ENCODE results near the gene COL13A1.

The COL13A1 gene

DNA sequence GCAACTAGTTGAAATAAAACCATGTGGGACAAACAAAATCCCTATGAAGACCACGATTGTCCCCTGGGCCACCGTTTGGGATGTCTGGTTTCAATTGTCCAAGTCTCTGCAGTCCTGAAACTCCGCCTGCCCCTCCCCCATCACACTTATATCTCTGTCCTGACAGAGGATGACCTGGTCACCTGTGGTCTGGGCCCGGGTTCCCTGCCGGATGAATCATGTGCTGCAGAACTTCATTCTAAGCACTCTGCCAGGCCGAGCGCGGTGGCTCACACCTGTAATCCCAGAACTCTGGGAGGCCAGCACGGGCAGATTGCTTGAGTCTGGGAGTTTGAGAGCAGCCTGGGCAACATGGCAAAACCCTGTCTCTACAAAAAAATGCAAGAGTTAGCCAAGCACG lies 91.1 kb downstream of the COL13A1 start:
- Histone ChIP-seq H3K27me3 (ENCODE audit: low read depth, low read length) (no peaks in the 10 kb centered on the region), H3K4me1 (ENCODE audit: control insufficient read depth in 1 of 2, insufficient read depth in 2 of 2, low read length in 2 of 2) (no peaks in the 10 kb centered on the region), H3K27ac (ENCODE audit: low read length) (no peak overlapping the region)

DNA sequence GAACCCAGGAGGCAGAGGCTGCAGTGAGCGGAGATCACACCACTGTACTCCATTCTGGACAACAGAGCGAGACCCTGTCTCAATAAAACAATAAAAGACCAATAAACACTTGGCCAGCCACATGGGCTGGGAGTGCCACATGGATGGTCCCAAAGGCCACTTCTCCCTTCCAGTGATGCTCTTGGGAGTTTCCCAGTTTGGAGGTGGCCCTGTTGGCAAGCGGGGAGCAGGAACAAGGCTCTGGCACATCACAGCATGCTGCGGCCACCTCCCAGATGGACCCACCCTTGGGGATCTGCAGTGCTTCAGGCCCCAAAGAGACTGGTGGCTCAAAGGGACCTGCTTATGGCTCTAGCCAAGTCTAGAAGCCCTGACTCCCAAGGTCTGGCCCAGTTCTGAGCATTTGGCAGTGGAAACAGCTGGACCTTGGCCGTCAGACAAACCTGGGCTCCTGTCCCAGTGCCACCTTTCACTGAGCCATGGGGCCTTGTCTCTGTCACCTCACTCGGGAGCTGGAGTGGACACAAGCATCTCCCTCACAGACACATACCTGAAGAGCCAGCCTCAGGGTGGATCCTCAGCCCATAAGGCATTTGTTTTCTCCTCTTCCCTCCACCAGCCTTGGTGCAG lies 91.7 kb downstream of the COL13A1 start:
- H3K4me1 ChIP-seq (ENCODE audit: control insufficient read depth in 1 of 2, insufficient read depth in 2 of 2, low read length in 2 of 2): no peaks in the 10 kb centered on the region
- no peaks in the 10 kb centered on the region for H3K36me3 ChIP-seq (ENCODE audit: control insufficient read depth in 1 of 2, insufficient read depth in 2 of 2, low read length in 2 of 2)
- no peak overlapping the region for H3K4me3 ChIP-seq (ENCODE audit: low read depth in 1 of 2, low read length in 2 of 2)
- no peak overlapping the region for H3K27ac ChIP-seq (ENCODE audit: low read length)
- H3K27me3 ChIP-seq (ENCODE audit: low read depth, low read length): no peaks in the 10 kb centered on the region
- H3K9me3 ChIP-seq (ENCODE audit: control insufficient read depth in 1 of 2, low read length in 2 of 2): no peaks in the 10 kb centered on the region

More for the DNA sequence above, 91.1 kb downstream of the COL13A1 start:
- H3K4me3 ChIP-seq (ENCODE audit: low read depth in 1 of 2, low read length in 2 of 2): no peak overlapping the region
- H3K9me3 ChIP-seq (ENCODE audit: control insufficient read depth in 1 of 2, low read length in 2 of 2): no peaks in the 10 kb centered on the region
- H3K36me3 ChIP-seq (ENCODE audit: control insufficient read depth in 1 of 2, insufficient read depth in 2 of 2, low read length in 2 of 2): no peaks in the 10 kb centered on the region

DNA sequence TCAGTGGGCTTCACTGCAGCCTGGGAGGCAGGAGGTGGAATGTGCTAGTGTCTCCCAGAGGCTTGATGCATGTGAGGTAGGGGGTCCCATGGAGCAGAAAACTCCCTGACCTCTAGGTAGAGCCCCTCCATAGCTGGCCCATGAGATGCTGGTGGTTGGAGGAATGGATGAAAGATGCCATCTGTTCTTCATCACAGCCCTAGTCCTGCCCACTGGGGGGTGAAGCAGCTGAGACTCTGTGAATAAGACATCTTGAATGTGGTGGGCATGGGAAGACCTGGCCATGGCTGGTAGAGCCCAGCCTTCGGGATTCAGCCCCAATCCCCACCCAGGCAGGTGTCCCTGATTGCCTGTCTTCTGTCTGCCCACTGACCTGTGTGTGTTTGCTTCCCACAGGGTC lies 92.5 kb downstream of the COL13A1 start:
- no peak overlapping the region for H3K4me3 ChIP-seq (ENCODE audit: low read depth in 1 of 2, low read length in 2 of 2)
- no peaks in the 10 kb centered on the region for H3K36me3 ChIP-seq (ENCODE audit: control insufficient read depth in 1 of 2, insufficient read depth in 2 of 2, low read length in 2 of 2)
- H3K27ac ChIP-seq (ENCODE audit: low read length): no peak overlapping the region
- no peaks in the 10 kb centered on the region for H3K27me3 ChIP-seq (ENCODE audit: low read depth, low read length)
- no peaks in the 10 kb centered on the region for H3K4me1 ChIP-seq (ENCODE audit: control insufficient read depth in 1 of 2, insufficient read depth in 2 of 2, low read length in 2 of 2)
- no peaks in the 10 kb centered on the region for H3K9me3 ChIP-seq (ENCODE audit: control insufficient read depth in 1 of 2, low read length in 2 of 2)

DNA sequence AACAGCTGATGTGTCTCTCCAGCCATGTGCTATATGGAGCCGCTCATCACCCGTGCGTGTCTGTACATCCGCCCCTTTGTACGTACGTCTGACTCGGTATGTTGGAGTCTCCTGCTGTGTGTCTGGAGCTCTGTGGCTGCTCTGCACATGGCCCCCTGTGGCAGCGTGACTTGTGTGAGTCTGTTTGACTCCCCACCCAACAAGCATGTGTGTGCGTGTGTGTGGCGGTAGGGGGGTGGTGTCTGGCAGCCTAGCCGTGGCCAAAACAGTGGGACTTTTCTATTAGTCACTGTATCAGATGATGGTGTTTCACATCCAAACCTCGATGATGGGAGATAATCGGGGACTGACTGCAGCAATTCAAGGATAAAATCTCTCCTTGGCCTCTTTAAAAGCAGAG lies 94.1 kb downstream of the COL13A1 start:
- no peaks in the 10 kb centered on the region for H3K9me3 ChIP-seq (ENCODE audit: control insufficient read depth in 1 of 2, low read length in 2 of 2)
- no peak overlapping the region for H3K4me3 ChIP-seq (ENCODE audit: low read depth in 1 of 2, low read length in 2 of 2)
- no peak overlapping the region for H3K27ac ChIP-seq (ENCODE audit: low read length)
- H3K27me3 ChIP-seq (ENCODE audit: low read depth, low read length): no peaks in the 10 kb centered on the region
- no peaks in the 10 kb centered on the region for H3K36me3 ChIP-seq (ENCODE audit: control insufficient read depth in 1 of 2, insufficient read depth in 2 of 2, low read length in 2 of 2)
- H3K4me1 ChIP-seq (ENCODE audit: control insufficient read depth in 1 of 2, insufficient read depth in 2 of 2, low read length in 2 of 2): no peaks in the 10 kb centered on the region

DNA sequence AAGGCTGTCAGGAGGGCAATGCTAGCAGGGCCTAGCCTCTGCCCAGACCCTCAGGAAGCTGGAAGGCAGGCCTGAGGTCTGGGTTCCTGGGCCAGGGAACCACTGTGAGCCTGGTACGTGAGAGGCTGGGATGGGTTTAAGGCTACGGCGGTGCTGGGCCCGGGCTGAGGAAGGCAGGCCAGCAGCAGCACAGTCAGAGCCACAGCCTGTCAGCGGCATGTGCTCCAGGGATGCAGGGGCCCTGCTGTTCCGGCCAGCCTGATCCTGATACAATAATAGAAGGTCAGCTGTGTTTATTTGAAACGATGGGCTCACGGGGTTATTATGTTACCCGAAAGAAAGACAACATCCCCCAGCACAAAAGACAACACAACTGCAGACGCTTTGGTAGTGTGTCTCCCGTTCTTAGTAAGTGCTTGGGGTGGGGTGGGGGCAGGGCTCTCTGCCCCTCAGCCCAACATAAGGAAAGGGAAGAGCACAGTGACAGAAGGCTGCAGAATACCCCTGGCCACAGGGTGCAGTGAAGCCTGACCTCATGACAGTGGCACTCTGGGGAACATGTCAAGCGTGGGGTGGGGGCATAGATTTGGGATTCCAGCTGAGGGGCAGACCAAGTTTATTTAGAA lies 95.0 kb downstream of the COL13A1 start:
- H3K4me3 ChIP-seq (ENCODE audit: low read depth in 1 of 2, low read length in 2 of 2): no peak overlapping the region
- no peaks in the 10 kb centered on the region for H3K27me3 ChIP-seq (ENCODE audit: low read depth, low read length)
- no peak overlapping the region for H3K27ac ChIP-seq (ENCODE audit: low read length)
- no peaks in the 10 kb centered on the region for H3K9me3 ChIP-seq (ENCODE audit: control insufficient read depth in 1 of 2, low read length in 2 of 2)
- no peaks in the 10 kb centered on the region for H3K36me3 ChIP-seq (ENCODE audit: control insufficient read depth in 1 of 2, insufficient read depth in 2 of 2, low read length in 2 of 2)
- H3K4me1 ChIP-seq (ENCODE audit: control insufficient read depth in 1 of 2, insufficient read depth in 2 of 2, low read length in 2 of 2): peaks cover 0 to 5% of the 10 kb centered on the region in 2 donors

DNA sequence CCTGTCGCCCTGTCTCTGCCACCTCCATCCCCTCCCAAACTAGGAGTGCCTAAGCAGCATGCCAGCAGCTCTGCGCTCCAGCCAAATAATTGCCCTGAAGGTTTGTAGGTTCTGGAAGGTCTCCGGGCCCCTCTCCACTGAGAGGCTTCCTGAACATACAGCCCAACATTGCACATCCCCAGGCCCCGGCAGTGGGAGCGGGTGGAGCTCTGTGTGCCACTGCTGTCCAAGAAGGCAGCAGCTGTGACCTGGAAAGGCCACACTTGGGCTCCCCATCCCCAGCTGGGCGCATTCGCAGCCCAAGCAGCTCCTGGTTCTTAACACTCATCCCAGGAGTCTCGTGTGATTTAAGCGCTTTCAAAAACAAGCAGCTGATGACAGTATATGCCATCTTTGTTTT lies 95.7 kb downstream of the COL13A1 start:
- Histone ChIP-seq H3K27ac (ENCODE audit: low read length) (no peak overlapping the region), H3K4me3 (ENCODE audit: low read depth in 1 of 2, low read length in 2 of 2) (no peak overlapping the region), H3K36me3 (ENCODE audit: control insufficient read depth in 1 of 2, insufficient read depth in 2 of 2, low read length in 2 of 2) (no peaks in the 10 kb centered on the region), H3K9me3 (ENCODE audit: control insufficient read depth in 1 of 2, low read length in 2 of 2) (no peaks in the 10 kb centered on the region), H3K4me1 (ENCODE audit: control insufficient read depth in 1 of 2, insufficient read depth in 2 of 2, low read length in 2 of 2) (peaks cover 0 to 8% of the 10 kb centered on the region in 2 donors), H3K27me3 (ENCODE audit: low read depth, low read length) (no peaks in the 10 kb centered on the region)

DNA sequence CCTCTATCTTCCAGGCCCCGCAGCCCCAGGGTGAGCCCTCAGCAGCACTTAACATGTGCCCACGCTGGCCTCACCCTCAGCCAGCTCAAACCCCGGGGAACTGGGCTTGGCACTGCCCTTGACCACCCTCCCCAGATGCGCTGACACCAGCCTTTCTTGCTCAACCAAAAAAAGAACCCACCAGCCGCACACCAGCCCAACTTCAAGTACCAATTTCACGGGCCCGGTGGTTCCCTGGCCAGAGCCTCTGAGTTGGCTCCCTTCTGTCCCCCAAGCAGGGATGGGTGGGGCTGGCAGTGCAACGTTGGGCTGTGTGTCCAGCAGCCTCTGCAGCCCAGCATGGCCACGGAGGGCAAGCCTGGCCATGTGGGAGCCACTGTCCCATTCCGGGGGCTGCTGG lies 96.3 kb downstream of the COL13A1 start:
- Histone ChIP-seq H3K27ac (ENCODE audit: low read length) (no peak overlapping the region), H3K9me3 (ENCODE audit: control insufficient read depth in 1 of 2, low read length in 2 of 2) (no peaks in the 10 kb centered on the region)

DNA sequence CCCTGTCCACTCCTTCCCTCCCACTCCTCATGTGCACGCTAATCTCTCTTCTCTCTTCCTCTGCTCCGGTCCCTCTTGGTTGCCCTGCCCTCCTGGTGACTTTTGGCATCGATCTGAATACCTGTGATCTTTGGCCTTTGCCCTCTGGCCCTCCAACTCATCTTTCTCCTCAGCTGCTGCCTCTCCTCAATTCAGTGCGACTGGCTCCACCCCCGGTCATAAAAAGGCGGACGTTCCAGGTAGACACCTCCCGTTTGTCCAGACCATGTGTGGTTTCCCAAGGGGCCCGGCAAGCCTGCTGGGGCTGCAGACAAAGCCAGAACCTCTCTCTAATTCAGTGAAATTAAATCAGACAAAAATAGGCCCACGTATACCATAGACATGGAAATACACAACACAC lies 96.8 kb downstream of the COL13A1 start:
- no peaks in the 10 kb centered on the region for H3K36me3 ChIP-seq (ENCODE audit: control insufficient read depth in 1 of 2, insufficient read depth in 2 of 2, low read length in 2 of 2)
- H3K4me3 ChIP-seq (ENCODE audit: low read depth in 1 of 2, low read length in 2 of 2): no peak overlapping the region
- H3K27me3 ChIP-seq (ENCODE audit: low read depth, low read length): no peaks in the 10 kb centered on the region
- no peak overlapping the region for H3K27ac ChIP-seq (ENCODE audit: low read length)
- peaks cover 0 to 8% of the 10 kb centered on the region in 2 donors for H3K4me1 ChIP-seq (ENCODE audit: control insufficient read depth in 1 of 2, insufficient read depth in 2 of 2, low read length in 2 of 2)
- H3K9me3 ChIP-seq (ENCODE audit: control insufficient read depth in 1 of 2, low read length in 2 of 2): no peaks in the 10 kb centered on the region

More for the DNA sequence above, 96.3 kb downstream of the COL13A1 start:
- no peak overlapping the region for H3K4me3 ChIP-seq (ENCODE audit: low read depth in 1 of 2, low read length in 2 of 2)
- H3K36me3 ChIP-seq (ENCODE audit: control insufficient read depth in 1 of 2, insufficient read depth in 2 of 2, low read length in 2 of 2): no peaks in the 10 kb centered on the region
- H3K4me1 ChIP-seq (ENCODE audit: control insufficient read depth in 1 of 2, insufficient read depth in 2 of 2, low read length in 2 of 2): peaks cover 0 to 8% of the 10 kb centered on the region in 2 donors
- no peaks in the 10 kb centered on the region for H3K27me3 ChIP-seq (ENCODE audit: low read depth, low read length)

DNA sequence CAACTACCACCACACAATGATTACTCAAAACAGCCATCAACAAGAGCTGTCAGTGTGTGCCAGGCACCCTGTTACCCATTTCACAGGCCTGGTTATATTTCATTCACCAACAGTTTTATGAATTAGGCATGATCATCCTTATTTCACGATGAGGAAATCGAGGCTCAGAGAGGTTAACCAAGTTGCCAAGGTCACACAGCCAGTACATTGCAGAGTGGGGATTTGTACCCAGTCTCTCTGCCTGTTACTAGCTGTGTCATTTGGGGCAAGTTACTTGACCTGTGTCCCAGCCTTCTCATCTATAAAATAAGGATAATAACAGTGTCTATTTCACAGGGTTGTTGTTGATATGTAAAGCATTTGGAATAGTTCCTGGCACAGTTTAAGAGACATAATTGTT lies 97.2 kb downstream of the COL13A1 start:
- Histone ChIP-seq H3K27me3 (ENCODE audit: low read depth, low read length) (no peaks in the 10 kb centered on the region), H3K9me3 (ENCODE audit: control insufficient read depth in 1 of 2, low read length in 2 of 2) (no peaks in the 10 kb centered on the region), H3K27ac (ENCODE audit: low read length) (no peak overlapping the region), H3K4me3 (ENCODE audit: low read depth in 1 of 2, low read length in 2 of 2) (no peak overlapping the region), H3K36me3 (ENCODE audit: control insufficient read depth in 1 of 2, insufficient read depth in 2 of 2, low read length in 2 of 2) (no peaks in the 10 kb centered on the region), H3K4me1 (ENCODE audit: control insufficient read depth in 1 of 2, insufficient read depth in 2 of 2, low read length in 2 of 2) (peaks cover 0 to 8% of the 10 kb centered on the region in 2 donors)

DNA sequence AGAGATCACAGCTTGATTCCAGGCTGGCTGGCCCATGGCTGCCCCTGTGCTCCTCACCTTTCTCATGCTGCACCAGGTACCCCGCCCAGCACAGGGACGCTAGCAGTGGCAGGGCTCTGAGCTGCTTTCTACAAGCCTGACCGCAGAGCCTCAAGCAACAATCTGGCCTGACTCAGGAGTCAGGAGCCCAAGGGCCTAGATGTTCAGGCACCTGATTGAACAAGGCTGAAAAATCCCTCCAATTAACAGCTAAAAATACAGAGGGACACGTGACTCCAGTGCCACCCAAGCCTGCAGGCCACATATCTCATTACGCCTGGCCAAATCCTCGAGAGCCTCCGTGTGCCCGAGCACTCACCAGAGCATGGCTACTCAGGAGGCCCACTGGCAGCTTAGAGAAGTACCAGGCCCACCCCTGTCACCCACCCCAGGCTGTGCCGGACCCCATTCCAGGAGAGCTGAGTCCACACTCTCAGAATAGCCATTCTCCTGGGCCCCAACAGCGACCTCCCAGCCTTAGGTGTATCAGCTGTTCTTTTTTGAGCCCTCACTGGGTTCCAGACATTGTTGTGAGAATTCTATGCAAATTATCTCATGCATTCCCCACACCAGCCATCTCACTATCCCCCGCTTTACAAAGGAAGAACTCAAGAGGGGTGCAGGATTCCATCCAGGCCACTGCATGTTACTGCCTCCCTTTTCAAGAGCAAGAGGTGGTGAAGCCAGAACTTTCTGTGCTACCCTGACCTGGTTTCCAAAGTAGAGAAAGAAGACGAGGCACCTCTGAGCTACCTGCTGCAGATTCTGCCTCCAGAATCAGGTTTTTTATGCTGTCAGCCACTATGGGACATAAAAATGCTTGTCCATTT lies 98.3 kb downstream of the COL13A1 start:
- Histone ChIP-seq H3K4me1 (ENCODE audit: control insufficient read depth in 1 of 2, insufficient read depth in 2 of 2, low read length in 2 of 2) (peaks cover 0 to 8% of the 10 kb centered on the region in 2 donors), H3K27me3 (ENCODE audit: low read depth, low read length) (no peaks in the 10 kb centered on the region)

DNA sequence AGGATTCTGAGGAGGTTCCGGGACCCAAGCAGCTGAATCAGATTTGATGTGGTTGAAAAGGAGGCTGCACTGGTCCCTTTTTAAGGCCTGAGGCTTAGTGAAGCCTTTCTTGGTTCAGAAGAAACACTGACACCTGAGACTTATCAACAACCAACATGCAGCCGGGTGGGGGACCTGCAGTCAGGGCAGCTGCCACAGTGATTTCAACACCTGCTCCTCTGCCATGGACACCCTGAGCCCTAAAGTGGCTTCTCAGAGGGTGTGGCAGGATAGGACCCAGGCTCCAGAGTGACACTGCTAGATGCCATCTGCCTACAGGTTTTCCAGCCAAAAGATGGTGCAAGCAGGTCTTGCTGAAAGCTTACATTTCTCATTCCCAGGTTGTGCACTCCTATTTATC lies 99.3 kb downstream of the COL13A1 start:
- Histone ChIP-seq H3K36me3 (ENCODE audit: control insufficient read depth in 1 of 2, insufficient read depth in 2 of 2, low read length in 2 of 2) (no peaks in the 10 kb centered on the region), H3K27me3 (ENCODE audit: low read depth, low read length) (no peaks in the 10 kb centered on the region), H3K4me3 (ENCODE audit: low read depth in 1 of 2, low read length in 2 of 2) (no peak overlapping the region), H3K27ac (ENCODE audit: low read length) (no peak overlapping the region), H3K9me3 (ENCODE audit: control insufficient read depth in 1 of 2, low read length in 2 of 2) (no peaks in the 10 kb centered on the region), H3K4me1 (ENCODE audit: control insufficient read depth in 1 of 2, insufficient read depth in 2 of 2, low read length in 2 of 2) (peaks cover 0 to 8% of the 10 kb centered on the region in 2 donors)

More for the DNA sequence above, 98.3 kb downstream of the COL13A1 start:
- no peaks in the 10 kb centered on the region for H3K36me3 ChIP-seq (ENCODE audit: control insufficient read depth in 1 of 2, insufficient read depth in 2 of 2, low read length in 2 of 2)
- H3K9me3 ChIP-seq (ENCODE audit: control insufficient read depth in 1 of 2, low read length in 2 of 2): no peaks in the 10 kb centered on the region
- no peak overlapping the region for H3K27ac ChIP-seq (ENCODE audit: low read length)
- no peak overlapping the region for H3K4me3 ChIP-seq (ENCODE audit: low read depth in 1 of 2, low read length in 2 of 2)
